Bronchial smooth muscle cell (primary cell): ENCODE measurements around the gene MAGED2. TPM values are rescaled to one million over a fixed set of nuclear protein-coding genes. Genes with fewer than 3 reads are reported as not detected.

Source experiments
- total RNA-seq: library from RNA; depleted of rRNA; stranded (reverse); fragments of >200 nt; gene quantifications from 2 replicates; pipeline ENCODE4 v1.2.1, GENCODE V29; 2014

Gene MAGED2, protein sequence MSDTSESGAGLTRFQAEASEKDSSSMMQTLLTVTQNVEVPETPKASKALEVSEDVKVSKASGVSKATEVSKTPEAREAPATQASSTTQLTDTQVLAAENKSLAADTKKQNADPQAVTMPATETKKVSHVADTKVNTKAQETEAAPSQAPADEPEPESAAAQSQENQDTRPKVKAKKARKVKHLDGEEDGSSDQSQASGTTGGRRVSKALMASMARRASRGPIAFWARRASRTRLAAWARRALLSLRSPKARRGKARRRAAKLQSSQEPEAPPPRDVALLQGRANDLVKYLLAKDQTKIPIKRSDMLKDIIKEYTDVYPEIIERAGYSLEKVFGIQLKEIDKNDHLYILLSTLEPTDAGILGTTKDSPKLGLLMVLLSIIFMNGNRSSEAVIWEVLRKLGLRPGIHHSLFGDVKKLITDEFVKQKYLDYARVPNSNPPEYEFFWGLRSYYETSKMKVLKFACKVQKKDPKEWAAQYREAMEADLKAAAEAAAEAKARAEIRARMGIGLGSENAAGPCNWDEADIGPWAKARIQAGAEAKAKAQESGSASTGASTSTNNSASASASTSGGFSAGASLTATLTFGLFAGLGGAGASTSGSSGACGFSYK
- total RNA-seq = 154 and 247 TPM in 2 replicates

DNA sequence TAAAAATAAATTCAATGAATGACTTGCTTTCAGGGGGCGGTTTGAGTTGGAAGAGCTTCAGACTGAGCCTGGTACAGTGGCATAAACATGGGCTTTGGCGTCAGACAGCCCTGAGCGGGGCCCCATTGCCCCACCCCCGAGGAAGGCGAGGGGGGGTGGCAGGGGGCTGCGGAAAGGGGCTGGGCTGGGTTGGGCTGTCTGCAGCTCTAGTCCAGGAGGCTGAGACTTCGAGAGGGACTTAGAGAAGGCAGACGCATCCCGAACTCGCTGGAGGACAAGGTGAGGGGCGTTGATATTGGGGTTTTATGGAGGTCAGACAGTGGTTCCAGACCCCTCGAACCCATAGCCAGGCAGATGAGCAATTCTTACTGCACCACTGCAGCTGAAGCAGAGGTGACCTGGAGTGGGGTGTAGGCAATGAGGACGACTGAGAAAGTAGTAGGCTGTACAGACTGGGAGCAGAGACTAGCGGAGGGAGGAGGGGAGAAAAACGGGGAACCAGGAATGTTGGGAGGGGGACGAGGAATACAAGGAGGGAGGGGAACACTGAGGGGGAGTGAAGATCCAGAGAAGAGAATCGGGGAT lies at the start of gene MAGED2:
Gene MAGED2, plus strand, starts transcription at position 222 of the 585 bp plus-strand sequence. CDS start 1,587 bp downstream, outside the sequence.

DNA sequence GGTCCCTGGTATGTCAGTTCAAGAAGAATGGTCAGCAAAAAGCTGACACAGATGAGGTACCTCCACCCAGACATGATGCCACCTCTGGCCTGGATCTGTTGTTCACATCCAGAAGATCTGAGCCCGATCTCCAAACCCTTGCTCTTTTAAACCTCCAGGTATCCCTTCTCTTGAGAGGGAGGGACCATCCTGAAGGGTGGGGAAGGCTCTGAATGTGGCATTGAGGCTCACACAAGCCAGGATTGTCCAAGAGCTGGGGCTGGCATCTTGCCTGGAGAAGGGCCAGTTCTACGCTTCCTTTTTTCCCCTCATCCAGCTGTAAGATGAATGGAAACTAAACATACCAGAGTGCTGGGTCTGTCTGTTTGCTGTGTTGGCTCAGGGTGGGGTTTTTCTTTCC lies 9.4 kb upstream of the MAGED2 start, which contains the start of gene ITIH6:
Gene ITIH6, minus strand, starts transcription at position 119 of the 400 bp plus-strand sequence. Its CDS starts 45 bp downstream, at position 74.

Other genes starting within 250 kb of the MAGED2 start
- gene ITIH6, start 9.5 kb upstream of the MAGED2 start, total RNA-seq = not detected in 2 replicates
- 17.3 and 20.6 TPM in 2 replicates for gene TRO, start 113.1 kb downstream of the MAGED2 start, total RNA-seq
- gene PFKFB1, start 186.4 kb downstream of the MAGED2 start, total RNA-seq = 0.16 TPM in 1 of 2 replicates, not detected in the other
- 3.4 and 3.8 TPM in 2 replicates for gene APEX2, start 192.6 kb downstream of the MAGED2 start, total RNA-seq
- not detected in 2 replicates for gene ALAS2, start 223.2 kb downstream of the MAGED2 start, total RNA-seq